IMR-90 (cell line): ENCODE results near the gene IQGAP2. TPM values are rescaled to one million over a fixed set of nuclear protein-coding genes. Genes with fewer than 3 reads are reported as not detected.
A peak's percentile ranks its signal among the peaks of the same experiment; 100 is the strongest.

ENCODE experiments used
- ATAC-seq: fragments of 200-7000 bp; cut with Tn5 transposase; 2 replicates; pipeline ENCODE4 v1.9.1; 2020; ENCODE audit warnings: low read depth, mild to moderate bottlenecking, moderate library complexity
- BruUV-seq: library from RNA; stranded (reverse); fragments of 400-500 nt; replicated peaks from 2 replicates; lab custom pipeline; 2021; lab: Mats Ljungman, UMichigan
- CTCF ChIA-PET: fragments of 300-600 bp; formaldehyde crosslinking; extraction: SDS; loops from one replicate; lab custom pipeline; 2021; ENCODE audit warnings: antibody characterized with exemption; lab: Yijun Ruan, JAX
- POLR2A ChIA-PET: fragments of 300-600 bp; sonication (Branson Sonifier 250); formaldehyde crosslinking; loops from one replicate; lab custom pipeline; 2022; ENCODE audit warnings: antibody characterized with exemption; ENCODE audit not compliant: unreplicated experiment; lab: Charles Lee
- DNase-seq: peaks from one replicate; pipeline ENCODE4 v3.0.0; 2013
- H2AFZ ChIP-seq: replicated peaks from 2 replicates; pipeline ENCODE3; 2013; ENCODE audit warnings: low read length, mild to moderate bottlenecking; ENCODE audit not compliant: poor library complexity
- H2AK5ac ChIP-seq: 2 replicates; pipeline ENCODE4 v1.6.1; 2013; ENCODE audit warnings: low read depth, low read length, inconsistent platforms
- H2AK9ac ChIP-seq: replicated peaks from 2 replicates; pipeline ENCODE3; 2013; ENCODE audit warnings: mild to moderate bottlenecking, low read depth, low read length, moderate library complexity; ENCODE audit not compliant: poor library complexity
- H2BK120ac ChIP-seq: 2 replicates; pipeline ENCODE4 v1.6.1; 2013; ENCODE audit warnings: low read depth, low read length, inconsistent platforms
- H2BK15ac ChIP-seq: 3 replicates; pipeline ENCODE4 v1.6.1; 2013; ENCODE audit warnings: low read depth, low read length, inconsistent platforms
- H2BK20ac ChIP-seq: 2 replicates; pipeline ENCODE4 v1.6.1; 2013; ENCODE audit warnings: low read depth, mild to moderate bottlenecking, inconsistent platforms, low read length, moderate library complexity
- H2BK5ac ChIP-seq: 2 replicates; pipeline ENCODE4 v1.6.1; 2013; ENCODE audit warnings: mild to moderate bottlenecking, low read depth, low read length, inconsistent platforms; ENCODE audit not compliant: poor library complexity, severe bottlenecking
- H3K14ac ChIP-seq: replicated peaks from 2 replicates; pipeline ENCODE4 v1.6.1; 2013; ENCODE audit warnings: low read depth, low read length, inconsistent platforms
- H3K18ac ChIP-seq: 2 replicates; pipeline ENCODE4 v1.6.1; 2013; ENCODE audit warnings: low read depth, low read length, control low read depth
- H3K23ac ChIP-seq: 2 replicates; pipeline ENCODE4 v1.6.1; 2013; ENCODE audit warnings: low read depth, low read length, inconsistent platforms
- H3K27ac ChIP-seq: 2 replicates; pipeline ENCODE4 v1.5.1; 2013; ENCODE audit warnings: mild to moderate bottlenecking, control low read depth, low read length; ENCODE audit not compliant: insufficient read depth
- H3K27me3 ChIP-seq: 2 replicates; pipeline ENCODE4 v1.6.1; 2013; ENCODE audit warnings: low read length; ENCODE audit not compliant: control insufficient read depth, insufficient read depth
- H3K36me3 ChIP-seq: 2 replicates; pipeline ENCODE4 v1.6.1; 2013; ENCODE audit warnings: low read length, mixed read lengths; ENCODE audit not compliant: control insufficient read depth, insufficient read depth
- H3K4ac ChIP-seq: 2 replicates; pipeline ENCODE4 v1.6.1; 2013; ENCODE audit warnings: low read depth, low read length, inconsistent platforms
- H3K4me1 ChIP-seq: 2 replicates; pipeline ENCODE4 v1.6.1; 2013; ENCODE audit warnings: low read length, mixed read lengths; ENCODE audit not compliant: control insufficient read depth, insufficient read depth
- H3K4me2 ChIP-seq: 2 replicates; pipeline ENCODE4 v1.6.1; 2013; ENCODE audit warnings: low read depth, mild to moderate bottlenecking, control low read depth, low read length, moderate library complexity
- H3K4me3 ChIP-seq: 2 replicates; pipeline ENCODE4 v1.5.1; 2013; ENCODE audit warnings: low read depth, mild to moderate bottlenecking, control low read depth, low read length, moderate library complexity; ENCODE audit not compliant: insufficient read depth
- H3K56ac ChIP-seq: 2 replicates; pipeline ENCODE4 v1.6.1; 2013; ENCODE audit warnings: low read length, inconsistent platforms; ENCODE audit not compliant: insufficient read depth; ENCODE audit errors: extremely low read depth
- H3K79me1 ChIP-seq, 2 experiments: 2 replicates each; pipeline ENCODE4 v1.6.1; 2013; ENCODE audit warnings: low read length in 2 of 2, inconsistent platforms in 1 of 2, low read depth in 1 of 2
- H3K9ac ChIP-seq: 2 replicates; pipeline ENCODE4 v1.6.1; 2013; ENCODE audit warnings: low read depth, low read length, control low read depth
- H3K9me1 ChIP-seq: 2 replicates; pipeline ENCODE4 v1.6.1; 2013; ENCODE audit warnings: low read length, inconsistent platforms; ENCODE audit not compliant: insufficient read depth
- H3K9me3 ChIP-seq: 2 replicates; pipeline ENCODE4 v1.6.1; 2013; ENCODE audit warnings: low read length; ENCODE audit not compliant: control insufficient read depth, insufficient read depth
- H4K20me1 ChIP-seq: 2 replicates; pipeline ENCODE4 v1.6.1; 2013; ENCODE audit warnings: low read length, inconsistent platforms; ENCODE audit not compliant: insufficient read depth
- H4K5ac ChIP-seq: 2 replicates; pipeline ENCODE4 v1.6.1; 2013; ENCODE audit warnings: mild to moderate bottlenecking, low read depth, low read length, control low read depth
- H4K8ac ChIP-seq, 2 experiments: 2 replicates each; pipeline ENCODE4 v1.6.1; 2013; ENCODE audit warnings: low read depth in 2 of 2, low read length in 2 of 2, control low read depth in 1 of 2, inconsistent platforms in 1 of 2
- H4K91ac ChIP-seq: 2 replicates; pipeline ENCODE4 v1.6.1; 2013; ENCODE audit warnings: low read depth, low read length, inconsistent platforms; ENCODE audit not compliant: insufficient read depth
- BHLHE40 ChIP-seq: fragments of 150-350 bp; IDR thresholded peaks from 2 replicates; pipeline ENCODE4 v1.6.1; 2016; ENCODE audit warnings: mild to moderate bottlenecking, low read depth, low read length
- CHD1 ChIP-seq: IDR thresholded peaks from 2 replicates; pipeline ENCODE4 v1.6.1; 2012; ENCODE audit warnings: low read depth, low read length, improper control_type of control experiment
- FOS ChIP-seq: fragments of 150-350 bp; IDR thresholded peaks from 2 replicates; pipeline ENCODE4 v1.6.1; 2016; ENCODE audit warnings: low read depth, low read length
- MAFK ChIP-seq: IDR thresholded peaks from 2 replicates; pipeline ENCODE4 v1.6.1; 2012; ENCODE audit warnings: low read depth, low read length, improper control_type of control experiment
- NFE2L2 ChIP-seq: fragments of 150-350 bp; IDR thresholded peaks from 2 replicates; pipeline ENCODE4 v1.6.1; 2016; ENCODE audit warnings: low read depth, mild to moderate bottlenecking, low read length
- RCOR1 ChIP-seq: IDR thresholded peaks from 2 replicates; pipeline ENCODE4 v1.6.1; 2012; ENCODE audit warnings: mild to moderate bottlenecking, low read length, improper control_type of control experiment; ENCODE audit not compliant: insufficient replicate concordance
- USF2 ChIP-seq: fragments of 150-350 bp; IDR thresholded peaks from 2 replicates; pipeline ENCODE4 v1.6.1; 2017; ENCODE audit warnings: mild to moderate bottlenecking, antibody characterized with exemption, low read length, low read depth
- WGBS, 2 experiments: methylation state at CpG; one replicate each; pipeline versions ENCODE4 v1.1.5 to v1.1.7; 2013; ENCODE audit warnings: missing lambda C conversion rate in 2 of 2; ENCODE audit not compliant: insufficient read length in 1 of 2; ENCODE audit errors: extremely low coverage in 2 of 2; 5-methylcytosine and 5-hydroxymethylcytosine counted together
- dilution Hi-C: fragments of 300-500 bp; cut with HindIII; formaldehyde crosslinking; loops from one replicate; pipeline ENCODE4 v1.14.3; 2018; ENCODE audit warnings: low sequenced_read_pairs; ENCODE audit not compliant: unreplicated experiment
- in situ Hi-C: fragments of 300-500 bp; cut with MboI; formaldehyde crosslinking; loops from 3 replicates; pipeline ENCODE4 v1.14.3; 2019; ENCODE audit warnings: low sequenced_read_pairs, inconsistent platforms, mixed read lengths
- intact Hi-C: fragments of 100-400 bp; cut with micrococcal nuclease; formaldehyde crosslinking; loops from 2 replicates; pipeline ENCODE4 v1.10.0; 2022
- polyA plus RNA-seq, 3 experiments: library from polyadenylated mRNA; depleted of rRNA; stranded (reverse); fragments of >200 nt; gene quantifications; 2 replicates each; pipeline ENCODE4 v1.2.3, GENCODE V29; 2012; ENCODE audit warnings: low replicate concordance in 1 of 3
- total RNA-seq: library from RNA; depleted of rRNA; stranded (reverse); fragments of >200 nt; gene quantifications from 2 replicates; pipeline ENCODE4 v1.2.3, GENCODE V29; 2012
- TF ChIP-seq, protein P1 (sequence below): conservative IDR thresholded peaks from 2 replicates; pipeline ENCODE4 v1.5.1; 2012; ENCODE audit warnings: mild to moderate bottlenecking, low read depth, low read length, improper control_type of control experiment

Gene IQGAP2
- total and polyA plus RNA-seq, 2 of the 4 experiments (the other 2 are of a cell fraction) = 0.21 to 0.36 TPM

DNA sequence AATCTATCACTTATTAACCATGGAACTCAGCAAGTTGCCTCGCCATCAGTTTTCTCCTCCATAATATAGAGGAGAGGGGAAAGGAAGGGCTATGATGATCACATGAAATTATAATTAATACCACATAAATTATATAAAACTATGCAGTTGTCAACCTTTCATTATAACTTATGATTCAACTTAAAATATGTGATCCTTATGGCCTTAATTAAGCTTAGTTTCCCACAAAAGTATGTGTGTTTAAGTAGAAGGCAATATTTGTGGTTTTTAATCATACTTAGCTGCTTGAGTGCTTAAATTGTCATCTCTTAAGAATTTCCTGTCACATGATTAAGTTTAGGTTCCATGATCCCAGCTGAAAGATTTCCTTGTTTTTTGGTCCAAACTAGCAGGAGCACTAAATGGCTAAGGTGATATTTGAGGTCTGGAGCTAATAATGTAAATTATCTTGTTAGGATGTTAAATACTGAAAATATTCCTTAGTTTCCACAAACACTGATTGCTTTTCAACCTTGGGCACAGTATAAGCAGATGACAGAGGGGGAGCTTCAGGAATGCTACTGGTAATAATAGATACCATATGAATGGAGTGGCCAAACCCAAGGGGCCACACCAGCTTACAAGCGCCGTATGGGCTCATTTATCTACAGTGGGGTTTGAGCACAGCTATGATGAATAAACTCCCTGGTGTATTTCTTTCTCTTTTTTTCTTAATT is 286.4 kb downstream of the IQGAP2 start:
- H3K4me2 ChIP-seq = peak overlapping the region; percentile 45; the same call in 1 of the 2 replicates
- ATAC-seq = peak; percentile 74
- H4K8ac ChIP-seq = peak overlapping the region; percentile 96 to 99
- no peaks in the 10 kb centered on the region for H4K20me1 ChIP-seq
- peak overlapping the region; percentile 97 for H3K23ac ChIP-seq
- ChIA-PET POLR2A (interaction anchor here (0.6 to 1.2 kb wide), 3 partner anchors 10 to 26 kb away, joined by 3 to 8 read pairs (median 3); no protein-coding TSS in a partner anchor), CTCF (interaction anchor here (0.9 to 1.3 kb wide), 4 partner anchors 15 to 88 kb away, joined by 3 to 5 read pairs (median 4); no protein-coding TSS in a partner anchor)
- peak overlapping the region; percentile 99 for H2BK120ac ChIP-seq
- peaks cover 0 to 8% of the 10 kb centered on the region in 2 experiments; a peak in 2 of 4 replicates for H3K79me1 ChIP-seq
- in situ Hi-C loops (no loop called here), dilution Hi-C loops (no loop called here), intact Hi-C loops (no loop called here)
- peaks cover 25% of the 10 kb centered on the region for H3K4me1 ChIP-seq
- H2BK5ac ChIP-seq = peak overlapping the region; percentile 98
- H3K27me3 ChIP-seq = no peaks in the 10 kb centered on the region
- peak overlapping the region; percentile 25; the same call in 1 of the 2 replicates for H2AK5ac ChIP-seq
- H3K56ac ChIP-seq = peak overlapping the region; percentile 99
- H3K14ac ChIP-seq = peak overlapping the region; percentile 98
- DNase-seq = peak; percentile 96
- peak overlapping the region; percentile 56; the same call in 1 of the 2 replicates for H3K9ac ChIP-seq
- peak overlapping the region; percentile 100 for H3K18ac ChIP-seq
- H3K27ac ChIP-seq = peak overlapping the region; percentile 100
- peaks cover 15% of the 10 kb centered on the region for H3K9me1 ChIP-seq
- TF ChIP-seq, protein P1, sequence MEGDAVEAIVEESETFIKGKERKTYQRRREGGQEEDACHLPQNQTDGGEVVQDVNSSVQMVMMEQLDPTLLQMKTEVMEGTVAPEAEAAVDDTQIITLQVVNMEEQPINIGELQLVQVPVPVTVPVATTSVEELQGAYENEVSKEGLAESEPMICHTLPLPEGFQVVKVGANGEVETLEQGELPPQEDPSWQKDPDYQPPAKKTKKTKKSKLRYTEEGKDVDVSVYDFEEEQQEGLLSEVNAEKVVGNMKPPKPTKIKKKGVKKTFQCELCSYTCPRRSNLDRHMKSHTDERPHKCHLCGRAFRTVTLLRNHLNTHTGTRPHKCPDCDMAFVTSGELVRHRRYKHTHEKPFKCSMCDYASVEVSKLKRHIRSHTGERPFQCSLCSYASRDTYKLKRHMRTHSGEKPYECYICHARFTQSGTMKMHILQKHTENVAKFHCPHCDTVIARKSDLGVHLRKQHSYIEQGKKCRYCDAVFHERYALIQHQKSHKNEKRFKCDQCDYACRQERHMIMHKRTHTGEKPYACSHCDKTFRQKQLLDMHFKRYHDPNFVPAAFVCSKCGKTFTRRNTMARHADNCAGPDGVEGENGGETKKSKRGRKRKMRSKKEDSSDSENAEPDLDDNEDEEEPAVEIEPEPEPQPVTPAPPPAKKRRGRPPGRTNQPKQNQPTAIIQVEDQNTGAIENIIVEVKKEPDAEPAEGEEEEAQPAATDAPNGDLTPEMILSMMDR = no peak
- TF ChIP-seq CHD1 = no peak
- TF ChIP-seq NFE2L2 = no peak
- TF ChIP-seq USF2 = peak; percentile 80
- no peak for TF ChIP-seq MAFK
- peak; percentile 63; the same call in 1 of the 2 replicates for TF ChIP-seq FOS
- no peak for TF ChIP-seq RCOR1
- TF ChIP-seq BHLHE40 = peak; percentile 89
- no peaks in the 10 kb centered on the region for H3K9me3 ChIP-seq
- peak overlapping the region; percentile 96 for H4K91ac ChIP-seq
- peak overlapping the region; percentile 97 for H3K4ac ChIP-seq
- H2BK20ac ChIP-seq = peak overlapping the region; percentile 99
- WGBS, 2 experiments = no CpG with 5 or more reads among the region's 3 CpGs
- peak overlapping the region; percentile 99 for H4K5ac ChIP-seq
- peak overlapping the region; percentile 96 for H2BK15ac ChIP-seq
- no peak overlapping the region for H3K4me3 ChIP-seq
- H3K36me3 ChIP-seq = no peaks in the 10 kb centered on the region
- no peak overlapping the region for H2AFZ ChIP-seq
- no TSS peak for BruUV-seq
- H2AK9ac ChIP-seq = peak overlapping the region; percentile 75
